Vagina (tissue), 2 donors: ENCODE results near the gene KCNK18. TPM values are rescaled to one million over a fixed set of nuclear protein-coding genes. Genes with fewer than 3 reads are reported as not detected.
"Not testable (repeated sequence)": the region's sequence is repeated elsewhere in the genome, so short reads cannot be mapped to it uniquely, and the experiment has no call there.

Experiments
- DNase-seq, 2 donors: peaks; one replicate each; pipeline ENCODE4 v3.0.0-alpha.2; 2017; ENCODE audit errors: extremely low spot score in 2 of 2
- H3K27ac ChIP-seq: fragments of 200-600 bp; sonication (generic); one replicate; pipeline ENCODE4 v1.5.1; 2019
- H3K27me3 ChIP-seq: fragments of 200-600 bp; sonication (generic); one replicate; pipeline ENCODE4 v1.5.1; 2019
- H3K36me3 ChIP-seq, 2 donors: fragments of 200-600 bp; sonication (generic); one replicate each; pipeline ENCODE4 v1.5.1; 2017 to 2019
- H3K4me1 ChIP-seq: fragments of 200-600 bp; sonication (generic); one replicate; pipeline ENCODE4 v1.5.1; 2019
- H3K4me3 ChIP-seq, 2 donors: fragments of 200-600 bp; sonication (generic); 1 replicate in 1 of 2; 2 replicates in 1 of 2; pipeline ENCODE4 v1.5.1; 2016 to 2019
- H3K9me3 ChIP-seq: fragments of 200-600 bp; sonication (generic); one replicate; pipeline ENCODE4 v1.5.1; 2019
- POLR2A ChIP-seq, 2 donors: fragments of 450-650 bp; IDR thresholded peaks; one replicate each; pipeline ENCODE4 v1.6.1; 2017; ENCODE audit warnings: antibody characterized with exemption in 2 of 2, mild to moderate bottlenecking in 2 of 2, moderate library complexity in 2 of 2
- POLR2AphosphoS5 ChIP-seq, 2 donors: sonication (generic); formaldehyde crosslinking; IDR thresholded peaks; one replicate each; pipeline ENCODE4 v1.9.0; 2017; ENCODE audit warnings: antibody characterized with exemption in 2 of 2, mild to moderate bottlenecking in 2 of 2, low read depth in 1 of 2; ENCODE audit not compliant: insufficient read depth in 1 of 2
- intact Hi-C: fragments of 100-400 bp; cut with DNase I; formaldehyde crosslinking; loops from one replicate; pipeline ENCODE4 v1.15.1; 2023
- total RNA-seq: library from RNA; depleted of rRNA; stranded (reverse); fragments of >200 nt; gene quantifications from one replicate; pipeline ENCODE4 v1.2.3, GENCODE V29; 2016
- TF ChIP-seq, protein P1 (sequence below), 3 experiments: fragments of 450-650 bp in 2 of 3; fragments of 200-600 bp in 1 of 3; sonication (generic) in 1 of 3; IDR thresholded peaks; one replicate each; pipeline ENCODE4 v1.5.1; 2017 to 2019; ENCODE audit warnings: antibody characterized with exemption in 3 of 3, mild to moderate bottlenecking in 2 of 3, moderate library complexity in 2 of 3

Gene KCNK18
- total RNA-seq, 1 donor from 2014 or later = not detected

DNA sequence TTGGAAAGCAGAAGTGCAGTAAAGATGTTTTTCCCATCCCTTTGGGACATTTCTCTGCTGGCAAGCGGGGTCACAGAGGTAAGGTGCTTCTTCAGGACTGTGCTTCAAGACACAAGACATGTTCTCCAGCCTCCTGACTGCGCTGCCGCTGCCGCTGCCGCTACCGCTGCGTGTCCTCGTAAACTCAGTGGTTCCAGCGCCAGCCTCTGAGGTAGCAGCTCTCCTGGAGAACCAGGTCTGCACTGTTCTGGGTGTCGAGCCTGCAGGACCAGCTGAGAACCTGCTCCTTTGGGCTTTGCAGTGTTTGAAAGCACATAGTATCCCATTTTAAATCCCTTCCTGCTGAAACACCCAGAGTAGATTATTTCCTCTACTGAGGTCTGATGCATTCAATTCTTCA lies 13.0 kb upstream of the KCNK18 start:
- Histone ChIP-seq H3K4me3 (no peak overlapping the region), H3K4me1 (no peaks in the 10 kb centered on the region), H3K27me3 (no peaks in the 10 kb centered on the region), H3K9me3 (no peaks in the 10 kb centered on the region), H3K36me3 (no peaks in the 10 kb centered on the region), H3K27ac (no peak overlapping the region)
- DNase-seq = no peak
- intact Hi-C loops = no loop called here
- TF ChIP-seq POLR2A (IDR thresholded peaks at IDR 0.05) (no peak), POLR2AphosphoS5 (IDR thresholded peaks at IDR 0.05; ENCODE audit: insufficient read depth in 1 of 2, low read depth in 1 of 2) (no peak)
- TF ChIP-seq, protein P1, sequence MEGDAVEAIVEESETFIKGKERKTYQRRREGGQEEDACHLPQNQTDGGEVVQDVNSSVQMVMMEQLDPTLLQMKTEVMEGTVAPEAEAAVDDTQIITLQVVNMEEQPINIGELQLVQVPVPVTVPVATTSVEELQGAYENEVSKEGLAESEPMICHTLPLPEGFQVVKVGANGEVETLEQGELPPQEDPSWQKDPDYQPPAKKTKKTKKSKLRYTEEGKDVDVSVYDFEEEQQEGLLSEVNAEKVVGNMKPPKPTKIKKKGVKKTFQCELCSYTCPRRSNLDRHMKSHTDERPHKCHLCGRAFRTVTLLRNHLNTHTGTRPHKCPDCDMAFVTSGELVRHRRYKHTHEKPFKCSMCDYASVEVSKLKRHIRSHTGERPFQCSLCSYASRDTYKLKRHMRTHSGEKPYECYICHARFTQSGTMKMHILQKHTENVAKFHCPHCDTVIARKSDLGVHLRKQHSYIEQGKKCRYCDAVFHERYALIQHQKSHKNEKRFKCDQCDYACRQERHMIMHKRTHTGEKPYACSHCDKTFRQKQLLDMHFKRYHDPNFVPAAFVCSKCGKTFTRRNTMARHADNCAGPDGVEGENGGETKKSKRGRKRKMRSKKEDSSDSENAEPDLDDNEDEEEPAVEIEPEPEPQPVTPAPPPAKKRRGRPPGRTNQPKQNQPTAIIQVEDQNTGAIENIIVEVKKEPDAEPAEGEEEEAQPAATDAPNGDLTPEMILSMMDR (IDR thresholded peaks at IDR 0.05) = no peak

DNA sequence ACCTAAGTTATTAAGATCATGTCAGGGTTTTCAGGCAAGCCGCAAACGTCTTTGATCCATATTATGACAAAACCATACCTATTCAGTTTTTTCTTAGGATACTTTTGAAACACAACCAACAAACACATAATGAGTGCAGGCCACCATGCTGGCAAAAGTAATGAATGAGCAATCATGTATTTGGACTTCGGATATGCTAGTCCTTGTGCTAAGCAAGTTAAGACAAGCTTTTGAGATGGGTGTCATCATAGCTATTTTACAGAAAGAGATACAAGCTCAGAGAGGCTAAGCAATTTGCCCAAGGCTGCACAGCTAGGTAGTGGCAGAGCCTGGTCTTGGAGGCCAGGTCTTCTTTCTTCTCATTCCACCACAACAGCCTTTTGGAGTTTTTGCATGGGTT lies 12.5 kb upstream of the KCNK18 start:
- DNase-seq = no peak
- Histone ChIP-seq H3K4me1 (no peaks in the 10 kb centered on the region), H3K36me3 (no peaks in the 10 kb centered on the region), H3K27ac (no peak overlapping the region), H3K4me3 (no peak overlapping the region), H3K27me3 (no peaks in the 10 kb centered on the region), H3K9me3 (no peaks in the 10 kb centered on the region)
- TF ChIP-seq POLR2AphosphoS5 (IDR thresholded peaks at IDR 0.05; ENCODE audit: insufficient read depth in 1 of 2, low read depth in 1 of 2) (no peak), POLR2A (IDR thresholded peaks at IDR 0.05) (no peak)
- TF ChIP-seq, protein P1 (IDR thresholded peaks at IDR 0.05) = no peak
- intact Hi-C loops = no loop called here

- DNase-seq, intact Hi-C loops, H3K9me3 ChIP-seq, H3K36me3 ChIP-seq, H3K4me1 ChIP-seq, H3K4me3 ChIP-seq, H3K27ac ChIP-seq, H3K27me3 ChIP-seq: not testable (repeated sequence)
Measured at GRCh38 chr10:117185817-117186216, 11.5 kb upstream of the KCNK18 start.

DNA sequence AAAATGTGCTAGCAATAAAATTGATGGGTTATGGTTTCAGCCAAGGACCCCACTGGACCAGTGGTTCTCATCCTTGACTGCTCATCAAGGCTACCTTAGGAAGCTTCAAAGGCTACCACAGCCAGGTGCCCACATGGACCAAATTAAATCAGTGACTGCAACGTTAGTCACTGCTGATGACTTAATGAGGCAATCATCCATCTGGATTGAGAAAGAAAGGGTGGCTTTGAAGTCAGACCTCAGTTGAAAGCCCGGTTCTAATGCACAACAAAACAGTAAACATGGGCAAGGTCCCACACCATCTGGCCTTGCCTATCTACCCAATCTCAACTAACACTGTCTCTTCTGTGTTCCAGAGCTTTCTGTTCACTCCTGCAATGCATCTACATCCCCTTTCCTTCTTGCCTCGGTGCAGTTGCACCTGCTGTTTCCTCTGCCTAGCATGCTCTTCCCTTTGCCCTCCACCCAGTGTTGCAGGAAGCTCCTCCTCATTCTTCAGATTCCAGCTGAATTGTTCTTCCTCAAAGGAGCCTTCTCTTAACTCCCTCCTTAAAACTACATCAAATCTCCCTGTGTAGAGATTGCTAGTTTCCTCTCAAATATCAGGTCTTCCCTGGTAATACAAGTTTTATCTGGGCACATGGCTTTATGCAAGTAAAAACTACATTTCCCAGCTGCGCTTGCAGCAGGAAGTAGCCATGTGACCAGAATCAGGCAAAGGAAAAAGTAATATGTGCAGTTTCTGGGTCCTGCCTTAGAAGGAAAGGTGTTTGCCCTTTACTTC lies 10.3 kb upstream of the KCNK18 start:
- H3K27ac ChIP-seq = no peak overlapping the region
- intact Hi-C loops = no loop called here

DNA sequence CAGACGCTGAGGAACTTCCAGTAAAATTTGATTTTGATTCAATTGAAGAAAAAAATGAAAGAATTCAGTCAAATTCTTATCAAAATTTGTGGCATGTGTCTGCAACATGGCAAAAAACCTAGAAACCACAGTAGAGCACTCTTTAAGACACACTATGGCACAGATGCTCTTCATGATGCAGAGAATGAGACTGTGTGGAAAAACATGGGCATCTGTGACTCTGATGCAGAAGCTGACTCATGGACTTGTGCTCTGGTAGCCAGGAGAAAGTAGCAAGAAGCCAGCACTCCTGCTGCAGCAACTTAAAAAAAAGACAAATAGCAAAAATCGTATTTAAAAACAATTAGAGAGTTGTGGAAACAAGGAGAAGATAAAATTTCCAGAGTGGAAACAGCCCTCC lies 8.9 kb upstream of the KCNK18 start:
- H3K9me3 ChIP-seq = no peaks in the 10 kb centered on the region
- H3K4me1 ChIP-seq = no peaks in the 10 kb centered on the region
- no peaks in the 10 kb centered on the region for H3K36me3 ChIP-seq
- no peak for DNase-seq
- intact Hi-C loops = no loop called here
- no peak overlapping the region for H3K4me3 ChIP-seq
- H3K27ac ChIP-seq = no peak overlapping the region
- no peak for TF ChIP-seq POLR2A (IDR thresholded peaks at IDR 0.05)
- no peak for TF ChIP-seq POLR2AphosphoS5 (IDR thresholded peaks at IDR 0.05; ENCODE audit: insufficient read depth in 1 of 2, low read depth in 1 of 2)
- TF ChIP-seq, protein P1 (IDR thresholded peaks at IDR 0.05) = no peak
- no peaks in the 10 kb centered on the region for H3K27me3 ChIP-seq

More for the DNA sequence above, 10.3 kb upstream of the KCNK18 start:
- no peak overlapping the region for H3K4me3 ChIP-seq
- TF ChIP-seq POLR2A (IDR thresholded peaks at IDR 0.05) (no peak), POLR2AphosphoS5 (IDR thresholded peaks at IDR 0.05; ENCODE audit: insufficient read depth in 1 of 2, low read depth in 1 of 2) (no peak)
- TF ChIP-seq, protein P1 (IDR thresholded peaks at IDR 0.05) = no peak
- no peaks in the 10 kb centered on the region for H3K9me3 ChIP-seq
- no peak for DNase-seq
- H3K4me1 ChIP-seq = no peaks in the 10 kb centered on the region
- H3K27me3 ChIP-seq = no peaks in the 10 kb centered on the region
- H3K36me3 ChIP-seq = no peaks in the 10 kb centered on the region
